SK-N-SH (cell line): ENCODE data around the gene OTOR. TPM values are rescaled to one million over a fixed set of nuclear protein-coding genes. Genes with fewer than 3 reads are reported as not detected.

ENCODE experiments used
- CTCF ChIA-PET: fragments of 300-600, 350-600 bp; formaldehyde crosslinking; extraction: SDS; loops from one replicate; lab custom pipeline; 2021; lab: Yijun Ruan, JAX
- POLR2A ChIA-PET: fragments of 350-600 bp; sonication (Branson Sonifier 250); formaldehyde crosslinking; extraction: SDS; loops from one replicate; lab custom pipeline; 2020; ENCODE audit warnings: antibody characterized with exemption, inconsistent platforms; lab: Yijun Ruan, JAX
- DNase-seq: peaks from one replicate; pipeline ENCODE4 v3.0.0; 2012
- H2AFZ ChIP-seq: fragments of 200-600 bp; sonication (generic); 2 replicates; pipeline ENCODE4 v1.8.1; 2016; ENCODE audit warnings: antibody characterized with exemption, mild to moderate bottlenecking, low read depth
- H3F3A ChIP-seq: fragments of 200-600 bp; sonication (generic); replicated peaks from 2 replicates; pipeline ENCODE3; 2016; ENCODE audit warnings: antibody characterized with exemption, mild to moderate bottlenecking; ENCODE audit not compliant: insufficient read depth
- H3K27ac ChIP-seq, 2 experiments: fragments of 200-500 bp in 1 of 2; fragments of 200-600 bp in 1 of 2; sonication (Bioruptor generic) in 1 of 2; sonication (generic), shearing (Covaris generic) in 1 of 2; 2 replicates each; pipeline versions ENCODE4 v1.5.1 to v1.6.1; 2014 to 2016; ENCODE audit warnings: low read depth in 2 of 2, inconsistent platforms in 1 of 2, low read length in 1 of 2, mild to moderate bottlenecking in 1 of 2, mixed read lengths in 1 of 2
- H3K27me3 ChIP-seq: fragments of 200-600 bp; sonication (generic), shearing (Covaris generic); 2 replicates; pipeline ENCODE4 v1.6.1; 2016; ENCODE audit warnings: mixed run types; ENCODE audit not compliant: insufficient read depth
- H3K36me3 ChIP-seq, 2 experiments: fragments of 200-500 bp in 1 of 2; fragments of 200-600 bp in 1 of 2; sonication (Bioruptor generic) in 1 of 2; sonication (generic) in 1 of 2; replicated peaks in 1 of 2; 2 replicates each; pipeline versions ENCODE3 to v1.5.1; 2014 to 2016; ENCODE audit warnings: low read length in 1 of 2, mild to moderate bottlenecking in 1 of 2; ENCODE audit not compliant: insufficient read depth in 2 of 2, control insufficient read depth in 1 of 2
- H3K4me1 ChIP-seq, 2 experiments: fragments of 200-500 bp in 1 of 2; fragments of 200-600 bp in 1 of 2; sonication (Bioruptor generic) in 1 of 2; sonication (generic), shearing (Covaris generic) in 1 of 2; 2 replicates each; pipeline versions ENCODE4 v1.5.1 to v1.6.1; 2014 to 2016; ENCODE audit warnings: low read depth in 1 of 2, low read length in 1 of 2, mixed run types in 1 of 2; ENCODE audit not compliant: insufficient read depth in 2 of 2, control insufficient read depth in 1 of 2
- H3K4me2 ChIP-seq: fragments of 200-600 bp; sonication (generic), shearing (Covaris generic); 2 replicates; pipeline ENCODE4 v1.6.1; 2017; ENCODE audit warnings: mixed run types
- H3K4me3 ChIP-seq, 2 experiments: fragments of 200-500 bp in 1 of 2; fragments of 200-600 bp in 1 of 2; sonication (Bioruptor generic) in 1 of 2; sonication (generic), shearing (Covaris generic) in 1 of 2; 2 replicates each; pipeline versions ENCODE4 v1.5.1 to v1.8.1; 2014 to 2016; ENCODE audit warnings: low read depth in 2 of 2, inconsistent platforms in 1 of 2, low read length in 1 of 2, mild to moderate bottlenecking in 1 of 2, mixed read lengths in 1 of 2, moderate library complexity in 1 of 2
- H3K79me2 ChIP-seq: fragments of 200-600 bp; sonication (generic); 2 replicates; pipeline ENCODE4 v1.8.1; 2017; ENCODE audit warnings: mild to moderate bottlenecking; ENCODE audit not compliant: insufficient read depth
- H3K9ac ChIP-seq: fragments of 200-600 bp; sonication (generic); 2 replicates; pipeline ENCODE4 v1.6.1; 2017; ENCODE audit warnings: mixed run types
- H3K9me2 ChIP-seq: fragments of 200-600 bp; sonication (generic); 2 replicates; pipeline ENCODE4 v1.6.1; 2017; ENCODE audit warnings: mixed run types
- H3K9me3 ChIP-seq: fragments of 200-600 bp; sonication (generic); 2 replicates; pipeline ENCODE4 v1.6.1; 2017; ENCODE audit warnings: mixed run types, mild to moderate bottlenecking, moderate library complexity
- H4K20me1 ChIP-seq: fragments of 200-600 bp; sonication (generic); 2 replicates; pipeline ENCODE4 v1.6.1; 2017; ENCODE audit warnings: mild to moderate bottlenecking, mixed run types; ENCODE audit not compliant: insufficient read depth
- CTCF ChIP-seq: fragments of 200-600 bp; sonication (generic); IDR thresholded peaks from 2 replicates; pipeline ENCODE4 v1.6.1; 2017; ENCODE audit warnings: antibody characterized with exemption, mild to moderate bottlenecking, moderate library complexity
- EP300 ChIP-seq, 2 experiments: IDR thresholded peaks; 2 replicates each; pipeline versions ENCODE4 v1.4.0 to v1.6.1; 2012; ENCODE audit warnings: borderline replicate concordance in 1 of 2, low read depth in 1 of 2, low read length in 1 of 2
- EZH2phosphoT487 ChIP-seq: fragments of 200-600 bp; sonication (generic); IDR thresholded peaks from 2 replicates; pipeline ENCODE4 v1.6.1; 2017; ENCODE audit warnings: low read depth, mixed run types, mild to moderate bottlenecking, antibody characterized with exemption, moderate library complexity, borderline replicate concordance
- GATA2 ChIP-seq: sonication (generic); formaldehyde crosslinking; IDR thresholded peaks from 2 replicates; pipeline ENCODE4 v1.5.0; 2020; ENCODE audit warnings: mild to moderate bottlenecking, missing genetic modification reagents
- IRF3 ChIP-seq: fragments of 150-350 bp; IDR thresholded peaks from 2 replicates; pipeline ENCODE4 v1.6.1; 2016; ENCODE audit warnings: mild to moderate bottlenecking, low read depth, low read length
- NFIC ChIP-seq: IDR thresholded peaks from 2 replicates; pipeline ENCODE4 v1.4.0; 2012; ENCODE audit warnings: borderline replicate concordance
- POLR2AphosphoS5 ChIP-seq: IDR thresholded peaks from 2 replicates; pipeline ENCODE4 v1.6.1; 2012; ENCODE audit warnings: low read depth, low read length
- RAD21 ChIP-seq: IDR thresholded peaks from 2 replicates; pipeline ENCODE4 v1.6.1; 2012; ENCODE audit warnings: mild to moderate bottlenecking, low read length
- RFX5 ChIP-seq: IDR thresholded peaks from 2 replicates; pipeline ENCODE4 v1.6.1; 2012; ENCODE audit warnings: mild to moderate bottlenecking, improper control_type of control experiment, low read length
- SMC3 ChIP-seq: IDR thresholded peaks from 2 replicates; pipeline ENCODE4 v1.6.1; 2012; ENCODE audit warnings: low read depth, low read length, improper control_type of control experiment
- TCF12 ChIP-seq: IDR thresholded peaks from 2 replicates; pipeline ENCODE4 v1.4.0; 2012
- TEAD4 ChIP-seq: IDR thresholded peaks from 2 replicates; pipeline ENCODE4 v1.4.0; 2012; ENCODE audit warnings: mild to moderate bottlenecking, borderline replicate concordance; ENCODE audit not compliant: insufficient read depth
- whole genome bisulfite sequencing: methylation state at CpG from one replicate; pipeline ENCODE4 v1.1.6; 2017; ENCODE audit warnings: low lambda C conversion rate; 5-methylcytosine and 5-hydroxymethylcytosine counted together
- polyA plus RNA-seq, 3 experiments: library from polyadenylated mRNA; depleted of rRNA; stranded (reverse); fragments of >200 nt; gene quantifications; 2 replicates each; pipeline ENCODE4 v1.2.3, GENCODE V29; 2012
- TF ChIP-seq, protein P1 (sequence below): IDR thresholded peaks from 2 replicates; pipeline ENCODE4 v1.4.0; 2012; ENCODE audit warnings: low read depth, borderline replicate concordance

The OTOR gene
- polyA plus RNA-seq, 1 of the 3 experiments (the other 2 are of a cell fraction) = not detected

- no peak overlapping the region for H3K4me3 ChIP-seq
- no peaks in the 10 kb centered on the region for H3K9me3 ChIP-seq
- whole genome bisulfite sequencing = 72% methylated on average over 4 of the region's 4 CpGs
- H3K27ac ChIP-seq = no peak overlapping the region; a peak in 1 of 4 replicates
- peaks cover 36 to 63% of the 10 kb centered on the region in 2 experiments for H3K36me3 ChIP-seq
- H3K27me3 ChIP-seq = no peaks in the 10 kb centered on the region
- peaks cover 68% of the 10 kb centered on the region for H3K79me2 ChIP-seq
- no peaks in the 10 kb centered on the region for H3F3A ChIP-seq
- POLR2A ChIA-PET = no interaction called here
- peaks cover 8 to 14% of the 10 kb centered on the region in 2 experiments; a peak in 3 of 4 replicates for H3K4me1 ChIP-seq
- TF ChIP-seq SMC3 (no peak), EP300 (IDR thresholded peaks at IDR 0.05; ENCODE audit: borderline replicate concordance in 1 of 2, low read depth in 1 of 2, low read length in 1 of 2) (peak in 1 of 2 experiments; percentile 9; a peak in 1 of 4 replicates)
- CTCF ChIA-PET = interaction anchor here (1.2 kb wide), 1 partner anchor 13 kb away, joined by 5 read pairs; no protein-coding TSS in a partner anchor
- H3K9ac ChIP-seq = no peak overlapping the region
- H3K9me2 ChIP-seq = no peaks in the 10 kb centered on the region
- H3K4me2 ChIP-seq = no peak overlapping the region
- no peak overlapping the region for H2AFZ ChIP-seq
- peaks cover 14% of the 10 kb centered on the region for H4K20me1 ChIP-seq
- peak; percentile 15 for DNase-seq
These were observed 15.5 kb upstream of the OTOR start for GRCh38 chr20:16732506-16733152.

DNA sequence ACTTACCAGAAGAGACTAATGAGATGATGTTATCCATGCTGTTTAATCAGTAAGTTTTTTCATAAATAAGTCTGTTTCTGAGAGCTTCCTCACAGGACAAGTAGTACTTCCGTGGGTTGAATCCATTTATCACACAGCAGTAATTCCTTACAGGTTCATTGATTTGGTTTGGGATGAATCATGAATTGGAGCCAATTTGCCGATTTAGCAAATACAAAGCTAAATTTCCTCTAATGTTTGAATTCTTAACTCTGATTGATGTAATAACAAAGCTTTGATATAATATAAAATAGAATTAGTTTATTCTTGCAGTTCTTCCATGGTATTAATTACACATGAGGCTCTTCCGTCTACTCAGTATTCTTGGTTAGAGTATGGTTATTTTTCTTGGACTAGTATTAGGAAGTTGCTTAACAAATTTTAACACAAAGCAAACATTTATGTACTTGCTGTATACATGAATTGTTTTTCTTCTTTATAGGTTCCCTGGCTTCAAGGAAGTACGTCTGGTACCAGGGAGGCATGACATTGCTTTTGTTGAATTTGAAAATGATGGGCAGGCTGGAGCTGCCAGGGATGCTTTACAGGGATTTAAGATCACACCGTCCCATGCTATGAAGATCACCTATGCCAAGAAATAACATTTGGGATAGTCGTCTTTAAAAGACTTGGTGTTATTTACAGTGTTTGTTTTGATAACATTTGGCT is 7.6 kb upstream of the OTOR start:
- Histone ChIP-seq H4K20me1 (peaks cover 11% of the 10 kb centered on the region), H3K27me3 (no peaks in the 10 kb centered on the region), H3K36me3 (peaks cover 49 to 65% of the 10 kb centered on the region in 2 experiments), H3F3A (peaks cover 16% of the 10 kb centered on the region), H3K79me2 (peaks cover 17% of the 10 kb centered on the region), H2AFZ (no peak overlapping the region), H3K9ac (no peak overlapping the region), H3K9me3 (no peaks in the 10 kb centered on the region), H3K4me2 (no peak overlapping the region), H3K27ac (no peak overlapping the region), H3K9me2 (no peaks in the 10 kb centered on the region), H3K4me1 (no peaks in the 10 kb centered on the region), H3K4me3 (no peak overlapping the region)
- TF ChIP-seq RFX5 (no peak), TEAD4 (no peak), RAD21 (no peak), GATA2 (no peak), NFIC (no peak), TCF12 (no peak), IRF3 (no peak), EZH2phosphoT487 (no peak), CTCF (no peak), POLR2AphosphoS5 (no peak)
- TF ChIP-seq, protein P1, sequence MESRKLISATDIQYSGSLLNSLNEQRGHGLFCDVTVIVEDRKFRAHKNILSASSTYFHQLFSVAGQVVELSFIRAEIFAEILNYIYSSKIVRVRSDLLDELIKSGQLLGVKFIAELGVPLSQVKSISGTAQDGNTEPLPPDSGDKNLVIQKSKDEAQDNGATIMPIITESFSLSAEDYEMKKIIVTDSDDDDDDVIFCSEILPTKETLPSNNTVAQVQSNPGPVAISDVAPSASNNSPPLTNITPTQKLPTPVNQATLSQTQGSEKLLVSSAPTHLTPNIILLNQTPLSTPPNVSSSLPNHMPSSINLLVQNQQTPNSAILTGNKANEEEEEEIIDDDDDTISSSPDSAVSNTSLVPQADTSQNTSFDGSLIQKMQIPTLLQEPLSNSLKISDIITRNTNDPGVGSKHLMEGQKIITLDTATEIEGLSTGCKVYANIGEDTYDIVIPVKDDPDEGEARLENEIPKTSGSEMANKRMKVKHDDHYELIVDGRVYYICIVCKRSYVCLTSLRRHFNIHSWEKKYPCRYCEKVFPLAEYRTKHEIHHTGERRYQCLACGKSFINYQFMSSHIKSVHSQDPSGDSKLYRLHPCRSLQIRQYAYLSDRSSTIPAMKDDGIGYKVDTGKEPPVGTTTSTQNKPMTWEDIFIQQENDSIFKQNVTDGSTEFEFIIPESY = no peak
- no peak for DNase-seq
- POLR2A ChIA-PET = no interaction called here
- CTCF ChIA-PET = interaction anchor here (1.9 kb wide), 1 partner anchor 21 kb away, joined by 7 read pairs; no protein-coding TSS in a partner anchor
- WGBS = 96% methylated on average over 6 of the region's 6 CpGs
